Measurements from ENCODE around the gene TTC39C.

The TTC39C gene

GRCh38 chr18:24014062-24014985 lies at the start of gene TTC39C:
Gene TTC39C (plus strand): TSS chr18:24014754. CDS start chr18:24014872, 118 bp downstream.
- peak; percentile 80 for DNase-seq (ENCODE audit: low spot score)

- DNase-seq (ENCODE audit: low spot score): no peak
Observed at GRCh38 chr18:23966909-23967308, 47.6 kb upstream of the TTC39C start.

- peak; percentile 34 for DNase-seq (ENCODE audit: low spot score)
Observed at GRCh38 chr18:23967321-23968089, 47.0 kb upstream of the TTC39C start.

GRCh38 chr18:23968638-23969604 lies 45.6 kb upstream of the TTC39C start:
- no peak for DNase-seq (ENCODE audit: low spot score)

- no peak for DNase-seq (ENCODE audit: low spot score)
Observed at GRCh38 chr18:23969664-23970063, 44.9 kb upstream of the TTC39C start.

GRCh38 chr18:23970161-23971096 lies 44.1 kb upstream of the TTC39C start:
- DNase-seq (ENCODE audit: low spot score): peak; percentile 77

- DNase-seq (ENCODE audit: low spot score): no peak
Observed at GRCh38 chr18:23971097-23971440, 43.5 kb upstream of the TTC39C start.

- no peak for DNase-seq (ENCODE audit: low spot score)
Observed at GRCh38 chr18:23971666-23972230, 42.8 kb upstream of the TTC39C start.

- peak; percentile 61 for DNase-seq (ENCODE audit: low spot score)
Observed at GRCh38 chr18:23972453-23972852, 42.1 kb upstream of the TTC39C start.

- DNase-seq (ENCODE audit: low spot score): no peak
Observed at GRCh38 chr18:23977103-23977502, 37.5 kb upstream of the TTC39C start.

- peak; percentile 39 for DNase-seq (ENCODE audit: low spot score)
Observed at GRCh38 chr18:23977719-23978483, 36.7 kb upstream of the TTC39C start.

GRCh38 chr18:23981369-23981980 lies 33.1 kb upstream of the TTC39C start:
- no peak for DNase-seq (ENCODE audit: low spot score)

- DNase-seq (ENCODE audit: low spot score): no peak
Observed at GRCh38 chr18:23982155-23983079, 32.1 kb upstream of the TTC39C start.

- DNase-seq (ENCODE audit: low spot score): no peak
Observed at GRCh38 chr18:23983112-23983511, 31.4 kb upstream of the TTC39C start.

- no peak for DNase-seq (ENCODE audit: low spot score)
Observed at GRCh38 chr18:23986600-23987359, 27.8 kb upstream of the TTC39C start.

- DNase-seq (ENCODE audit: low spot score): no peak
Observed at GRCh38 chr18:23990474-23991410, 23.8 kb upstream of the TTC39C start.

All from CD4-positive, alpha-beta T cell treated with Interleukin-6 at 100 ng/mL for 8 hours (primary cell).